Measurements from ENCODE around the gene SPAG16.

SPAG16 gene

GRCh38 chr2:214382229-214382628 is 1098.0 kb downstream of the SPAG16 start:
- DNase-seq (ENCODE audit: low spot score): no peak

GRCh38 chr2:214386720-214387119 is 1102.5 kb downstream of the SPAG16 start:
- DNase-seq (ENCODE audit: low spot score): no peak

- DNase-seq (ENCODE audit: low spot score): no peak
These were observed 1105.1 kb downstream of the SPAG16 start for GRCh38 chr2:214389334-214389733.

GRCh38 chr2:214393796-214394195 is 1109.5 kb downstream of the SPAG16 start:
- DNase-seq (ENCODE audit: low spot score): no peak

GRCh38 chr2:214395040-214395439 is 1110.8 kb downstream of the SPAG16 start:
- no peak for DNase-seq (ENCODE audit: low spot score)

GRCh38 chr2:214401580-214401979 is 1117.3 kb downstream of the SPAG16 start:
- no peak for DNase-seq (ENCODE audit: low spot score)

GRCh38 chr2:214410128-214410775 is 1126.0 kb downstream of the SPAG16 start:
- no peak for DNase-seq (ENCODE audit: low spot score)

- DNase-seq (ENCODE audit: low spot score): peak; percentile 82
These were observed 1126.8 kb downstream of the SPAG16 start, which contains the start of gene VWC2L for GRCh38 chr2:214410918-214411554. Gene VWC2L (plus strand): TSS chr2:214411054. CDS start chr2:214414194, 3,140 bp downstream.

GRCh38 chr2:214412679-214413078 is 1128.4 kb downstream of the SPAG16 start:
- DNase-seq (ENCODE audit: low spot score): no peak

GRCh38 chr2:214436470-214436869 is 1152.2 kb downstream of the SPAG16 start:
- no peak for DNase-seq (ENCODE audit: low spot score)

- DNase-seq (ENCODE audit: low spot score): no peak
These were observed 1166.0 kb downstream of the SPAG16 start for GRCh38 chr2:214450118-214450894.

- no peak for DNase-seq (ENCODE audit: low spot score)
These were observed 1167.4 kb downstream of the SPAG16 start for GRCh38 chr2:214451516-214452275.

All from GM03348 (cell line).